ENCODE data around the gene SARS1. TPM values are rescaled to one million over a fixed set of nuclear protein-coding genes. Genes with fewer than 3 reads are reported as not detected.

The SARS1 gene
- total and polyA plus RNA-seq, 2 of the 13 experiments (the other 11 are each of a cell fraction or from before 2014, with no cell fraction given), result 103 to 134 TPM

DNA sequence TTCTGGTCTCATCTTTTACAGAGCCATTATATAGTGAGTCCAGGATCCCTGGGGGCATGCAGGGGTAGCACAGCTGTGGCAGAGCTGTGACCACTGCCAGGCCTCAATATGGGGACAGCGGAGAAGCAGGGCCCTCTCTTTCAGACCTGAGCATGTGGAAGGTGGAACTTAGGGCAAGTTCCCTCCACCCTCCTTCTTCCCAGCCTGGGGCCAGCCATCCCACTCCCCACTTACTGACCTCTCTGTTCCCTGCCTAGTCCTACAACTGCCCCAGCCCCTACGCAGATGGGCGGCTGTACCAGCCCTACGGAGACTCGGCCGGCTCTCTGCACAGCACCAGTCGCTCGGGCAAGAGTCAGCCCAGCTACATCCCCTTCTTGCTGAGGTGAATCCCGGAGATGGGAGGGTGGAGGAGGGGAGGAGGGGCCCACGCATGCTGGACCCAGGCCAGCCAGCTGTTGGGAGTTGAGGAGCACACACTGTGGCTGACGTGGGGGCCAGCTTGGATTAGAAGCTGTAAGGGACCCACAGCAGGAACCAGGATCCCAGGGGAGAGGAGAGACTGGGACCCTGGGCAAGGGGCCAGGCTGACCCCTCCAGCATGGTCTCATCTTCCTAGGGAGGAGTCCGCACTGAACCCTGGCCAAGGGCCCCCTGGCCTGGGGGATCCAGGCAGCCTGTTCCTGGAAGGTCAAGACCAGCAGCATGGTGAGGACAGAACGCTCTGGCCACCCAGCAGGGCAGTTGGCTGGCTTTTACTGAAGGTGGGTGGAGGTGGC, 58.5 kb downstream of the SARS1 start:
- POLR2A ChIA-PET, result no interaction called here
- no peak overlapping the region for H2AFZ ChIP-seq (ENCODE audit: low read length)
- WGBS (ENCODE audit: low lambda C conversion rate), result 99% methylated on average over 9 of the region's 13 CpGs
- 0 out of 5 replicates have a peak, but pooled peaks cover 2% of the 10 kb centered on the region in 2 experiments for H3K36me3 ChIP-seq (replicated peaks in 1 of 2; ENCODE audit: control insufficient read depth in 1 of 2, insufficient read depth in 2 of 2, low read length in 2 of 2)
- DNase-seq (ENCODE audit: low spot score) (no peak), ATAC-seq (no peak), FAIRE-seq (no peak)
- in situ Hi-C loops (cut with HindIII; ENCODE audit: extremely low pct_ligation_motif_present, low pct_unique_long_range_greater_than_20kb), result loop anchor here (5.0 kb wide), 1 partner anchor 50 kb away; no protein-coding TSS in a partner anchor
- H3K27me3 ChIP-seq (ENCODE audit: control insufficient read depth in 1 of 2, insufficient read depth in 2 of 2, low read length in 2 of 2), result no peaks in the 10 kb centered on the region
- H3K4me3 ChIP-seq (replicated peaks in 1 of 3; ENCODE audit: insufficient read depth in 1 of 3, low read depth in 2 of 3, low read length in 3 of 3), result no peak overlapping the region
- no peak overlapping the region for H3K27ac ChIP-seq (ENCODE audit: extremely low read length, insufficient read depth, low read length)
- 0 out of 2 replicates have a peak overlapping the region, but pooled peaks have one; percentile 6 for H3K9ac ChIP-seq (ENCODE audit: insufficient read depth, low read depth, low read length)
- intact Hi-C loops (cut with micrococcal nuclease; ENCODE audit: unreplicated experiment), result loop anchor here (10.0 kb wide), 1 partner anchor 73 kb away; no protein-coding TSS in a partner anchor
- CTCF ChIA-PET (ENCODE audit: low intra/inter-chr PET ratio, low total read pairs), result no interaction called here
- no TSS peak for BruUV-seq (replicated peaks)
- no peaks in the 10 kb centered on the region for H4K20me1 ChIP-seq (ENCODE audit: insufficient read depth, low read length)
- TF ChIP-seq, protein P1, sequence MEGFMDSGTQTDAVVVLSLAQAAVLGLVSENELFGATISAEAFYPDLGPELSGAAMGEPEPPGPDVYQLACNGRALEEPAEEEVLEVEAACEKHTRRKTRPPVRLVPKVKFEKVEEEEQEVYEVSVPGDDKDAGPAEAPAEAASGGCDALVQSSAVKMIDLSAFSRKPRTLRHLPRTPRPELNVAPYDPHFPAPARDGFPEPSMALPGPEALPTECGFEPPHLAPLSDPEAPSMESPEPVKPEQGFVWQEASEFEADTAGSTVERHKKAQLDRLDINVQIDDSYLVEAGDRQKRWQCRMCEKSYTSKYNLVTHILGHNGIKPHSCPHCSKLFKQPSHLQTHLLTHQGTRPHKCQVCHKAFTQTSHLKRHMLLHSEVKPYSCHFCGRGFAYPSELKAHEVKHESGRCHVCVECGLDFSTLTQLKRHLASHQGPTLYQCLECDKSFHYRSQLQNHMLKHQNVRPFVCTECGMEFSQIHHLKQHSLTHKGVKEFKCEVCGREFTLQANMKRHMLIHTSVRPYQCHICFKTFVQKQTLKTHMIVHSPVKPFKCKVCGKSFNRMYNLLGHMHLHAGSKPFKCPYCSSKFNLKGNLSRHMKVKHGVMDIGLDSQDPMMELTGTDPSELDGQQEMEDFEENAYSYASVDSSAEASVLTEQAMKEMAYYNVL (CRISPR knock-in tag; IDR thresholded peaks at IDR 0.05; ENCODE audit: borderline replicate concordance), result no peak
- TF ChIP-seq SMAD3 (CRISPR knock-in tag; IDR thresholded peaks at IDR 0.05), result no peak
- no peak for TF ChIP-seq ZNF101 (CRISPR knock-in tag; IDR thresholded peaks at IDR 0.05; ENCODE audit: borderline replicate concordance, low read depth)
- no peak for TF ChIP-seq ZNF337 (CRISPR knock-in tag; IDR thresholded peaks at IDR 0.05; ENCODE audit: borderline replicate concordance, low read depth)
- TF ChIP-seq TEAD3 (CRISPR knock-in tag; optimal IDR thresholded peaks at IDR 0.05; ENCODE audit: borderline replicate concordance), result no peak
- no peak overlapping the region for H3K4me2 ChIP-seq (ENCODE audit: low read depth, low read length)
- no peaks in the 10 kb centered on the region for H3K9me3 ChIP-seq (ENCODE audit: low read length)
- peaks cover 48% of the 10 kb centered on the region for H3K4me1 ChIP-seq (ENCODE audit: insufficient read depth, low read length)
- no peaks in the 10 kb centered on the region for H3K79me2 ChIP-seq (ENCODE audit: insufficient read depth, low read length)

All from HepG2 (cell line).